Measurements from ENCODE around the gene PAX5. TPM values are rescaled to one million over a fixed set of nuclear protein-coding genes. Genes with fewer than 3 reads are reported as not detected.

Gene PAX5
- total RNA-seq, 4 donors from 2014 or later, result under 0.01 to 0.29 TPM; not detected in 2

GRCh38 chr9:36798350-36799065, 235.6 kb downstream of the PAX5 start:
- 62 to 65% methylated on average over 5 to 6 of the region's 6 CpGs for WGBS, 2 donors
- no peaks in the 10 kb centered on the region for H3K36me3 ChIP-seq
- no peak overlapping the region for H3K27ac ChIP-seq
- H3K9me3 ChIP-seq, result peaks cover 0 to 7% (median 5%) of the 10 kb centered on the region in 3 donors
- H3K4me1 ChIP-seq, result no peaks in the 10 kb centered on the region
- H3K4me3 ChIP-seq, result no peak overlapping the region
- TF ChIP-seq POLR2A (IDR thresholded peaks at IDR 0.05) (no peak), CTCF (IDR thresholded peaks at IDR 0.05) (peak in 1 of 6 experiments; percentile 12)
- peaks cover 0 to 42% (median 0%) of the 10 kb centered on the region in 4 donors for H3K27me3 ChIP-seq
- no peak for DNase-seq
- intact Hi-C loops (cut with DNase I), result no loop called here

- Histone ChIP-seq H3K9me3 (peaks cover 0 to 14% (median 11%) of the 10 kb centered on the region in 3 donors), H3K27ac (no peak overlapping the region), H3K4me3 (no peak overlapping the region), H3K27me3 (peaks cover 0 to 34% (median 0%) of the 10 kb centered on the region in 4 donors), H3K36me3 (no peaks in the 10 kb centered on the region), H3K4me1 (no peaks in the 10 kb centered on the region)
- WGBS, 2 donors, result 80 to 84% methylated on average over 13 to 15 of the region's 17 CpGs
- intact Hi-C loops (cut with DNase I), result no loop called here
- no peak for TF ChIP-seq CTCF (IDR thresholded peaks at IDR 0.05)
- TF ChIP-seq POLR2A (IDR thresholded peaks at IDR 0.05), result no peak
- no peak for DNase-seq
Measured at GRCh38 chr9:36797471-36798220, 236.4 kb downstream of the PAX5 start.

- Histone ChIP-seq H3K9me3 (peaks cover 0 to 14% (median 11%) of the 10 kb centered on the region in 3 donors), H3K27me3 (peaks cover 0 to 26% (median 0%) of the 10 kb centered on the region in 4 donors), H3K4me3 (no peak overlapping the region), H3K4me1 (no peaks in the 10 kb centered on the region), H3K27ac (no peak overlapping the region), H3K36me3 (no peaks in the 10 kb centered on the region)
- TF ChIP-seq POLR2A (IDR thresholded peaks at IDR 0.05) (no peak), CTCF (IDR thresholded peaks at IDR 0.05) (no peak)
- intact Hi-C loops (cut with DNase I), result no loop called here
- DNase-seq, result no peak
- 68 to 80% methylated on average over 5 of the region's 5 CpGs for WGBS, 2 donors
Measured at GRCh38 chr9:36796671-36797419, 237.2 kb downstream of the PAX5 start.

GRCh38 chr9:36794461-36794860, 239.6 kb downstream of the PAX5 start:
- TF ChIP-seq CTCF (IDR thresholded peaks at IDR 0.05) (no peak), POLR2A (IDR thresholded peaks at IDR 0.05) (no peak)
- Histone ChIP-seq H3K4me1 (no peaks in the 10 kb centered on the region), H3K4me3 (no peak overlapping the region), H3K9me3 (peaks cover 0 to 14% (median 11%) of the 10 kb centered on the region in 3 donors), H3K36me3 (no peaks in the 10 kb centered on the region), H3K27me3 (peaks cover 0 to 17% (median 0%) of the 10 kb centered on the region in 4 donors), H3K27ac (no peak overlapping the region)
- 45 to 63% methylated on average over 2 to 3 of the region's 5 CpGs for WGBS, 2 donors
- no peak for DNase-seq
- intact Hi-C loops (cut with DNase I), result no loop called here

Data from esophagus squamous epithelium (tissue), 5 donors.